HepG2 (cell line): ENCODE measurements around the gene PHKG1. TPM values are rescaled to one million over a fixed set of nuclear protein-coding genes. Genes with fewer than 3 reads are reported as not detected.

Experiments used
- AKNA ChIP-seq: sonication (generic); formaldehyde crosslinking; IDR thresholded peaks from 2 replicates; pipeline ENCODE4 v1.4.0; 2020; ENCODE audit warnings: missing genetic modification reagents, borderline replicate concordance
- CBFB ChIP-seq: sonication (generic); formaldehyde crosslinking; IDR thresholded peaks from 2 replicates; pipeline ENCODE4 v1.4.0; 2020; ENCODE audit warnings: missing genetic modification reagents
- FOXJ3 ChIP-seq: sonication (generic); formaldehyde crosslinking; IDR thresholded peaks from 2 replicates; pipeline ENCODE4 v1.4.0; 2020; ENCODE audit warnings: missing genetic modification reagents, mild to moderate bottlenecking, borderline replicate concordance
- GMEB1 ChIP-seq: sonication (generic); formaldehyde crosslinking; IDR thresholded peaks from 2 replicates; pipeline ENCODE4 v1.5.1; 2020; ENCODE audit warnings: missing genetic modification reagents, mild to moderate bottlenecking, borderline replicate concordance
- HOMEZ ChIP-seq: IDR thresholded peaks from 2 replicates; pipeline ENCODE4 v1.6.1; 2016; ENCODE audit warnings: low read depth
- KLF6 ChIP-seq: IDR thresholded peaks from 2 replicates; pipeline ENCODE4 v1.8.0; 2016; ENCODE audit warnings: missing biosample characterization, missing genetic modification reagents
- MBD4 ChIP-seq: IDR thresholded peaks from 2 replicates; pipeline ENCODE4 v1.6.1; 2012; ENCODE audit warnings: low read length, inconsistent platforms, borderline replicate concordance
- MBNL3 ChIP-seq: fragments of 250-450 bp; sonication (Bioruptor Pico); conservative IDR thresholded peaks from 2 replicates; pipeline ENCODE4 v1.8.0; 2022; ENCODE audit warnings: mild to moderate bottlenecking, inconsistent platforms
- MTF2 ChIP-seq: sonication (generic); formaldehyde crosslinking; IDR thresholded peaks from 2 replicates; pipeline ENCODE4 v1.5.0; 2020; ENCODE audit warnings: missing genetic modification reagents, borderline replicate concordance
- NFIC ChIP-seq: IDR thresholded peaks from 2 replicates; pipeline ENCODE4 v1.6.1; 2012; ENCODE audit warnings: mild to moderate bottlenecking, low read length, inconsistent platforms
- NR0B2 ChIP-seq: sonication (generic); formaldehyde crosslinking; IDR thresholded peaks from 2 replicates; pipeline ENCODE4 v1.4.0; 2020; ENCODE audit warnings: mild to moderate bottlenecking, missing genetic modification reagents
- SALL2 ChIP-seq: sonication (generic); formaldehyde crosslinking; IDR thresholded peaks from 2 replicates; pipeline ENCODE4 v1.8.1; 2023; ENCODE audit warnings: mild to moderate bottlenecking, missing genetic modification reagents, inconsistent platforms
- TOE1 ChIP-seq: sonication (generic); formaldehyde crosslinking; IDR thresholded peaks from 2 replicates; pipeline ENCODE4 v1.4.0; 2020; ENCODE audit warnings: mild to moderate bottlenecking, missing genetic modification reagents
- YY1 ChIP-seq: IDR thresholded peaks from 2 replicates; pipeline ENCODE4 v1.6.1; 2011; ENCODE audit warnings: low read length, low read depth, moderate library complexity, mild to moderate bottlenecking; ENCODE audit not compliant: insufficient read depth, insufficient replicate concordance
- ZBTB37 ChIP-seq: sonication (generic); formaldehyde crosslinking; IDR thresholded peaks from 2 replicates; pipeline ENCODE4 v1.4.0; 2020; ENCODE audit warnings: mild to moderate bottlenecking, missing genetic modification reagents
- ZBTB43 ChIP-seq: sonication (generic); formaldehyde crosslinking; conservative IDR thresholded peaks from 2 replicates; pipeline ENCODE4 v1.4.0; 2020; ENCODE audit warnings: missing genetic modification reagents
- ZC3H13 ChIP-seq: sonication (generic); formaldehyde crosslinking; IDR thresholded peaks from 2 replicates; pipeline ENCODE4 v1.8.1; 2023; ENCODE audit warnings: mild to moderate bottlenecking, missing genetic modification reagents, moderate library complexity
- ZNF225 ChIP-seq: sonication (generic); formaldehyde crosslinking; IDR thresholded peaks from 2 replicates; pipeline ENCODE4 v1.4.0; 2020; ENCODE audit warnings: mild to moderate bottlenecking, missing genetic modification reagents
- ZNF382 ChIP-seq: sonication (generic); formaldehyde crosslinking; IDR thresholded peaks from 2 replicates; pipeline ENCODE4 v1.5.0; 2020; ENCODE audit warnings: missing genetic modification reagents, mild to moderate bottlenecking, borderline replicate concordance
- ZNF773 ChIP-seq: sonication (generic); formaldehyde crosslinking; IDR thresholded peaks from 2 replicates; pipeline ENCODE4 v1.4.0; 2020; ENCODE audit warnings: missing genetic modification reagents, borderline replicate concordance
- polyA plus RNA-seq, 8 experiments: library from polyadenylated mRNA; depleted of rRNA in 3 of 8; stranded (reverse) in 7 of 8; unstranded in 1 of 8; fragments of >200 nt; fragmentation: Illumina TruSeq in 4 of 8; extraction: Trizol in 4 of 8; gene quantifications; 2 replicates each; pipeline versions ENCODE4 v1.2.1 to v1.2.3, GENCODE V29; 2011 to 2016; ENCODE audit warnings: low read depth in 4 of 8, missing spikeins in 1 of 8, mixed read lengths in 1 of 8; ENCODE audit not compliant: insufficient read depth in 1 of 8
- total RNA-seq, 5 experiments: library from RNA; depleted of rRNA; stranded (reverse); fragments of >200 nt; fragmentation: Illumina TruSeq; extraction: Trizol; gene quantifications; 2 replicates each; pipeline ENCODE4 v1.2.3, GENCODE V29; 2016; ENCODE audit warnings: low read depth in 1 of 5

Gene PHKG1
- total and polyA plus RNA-seq, 2 of the 13 experiments (the other 11 are each of a cell fraction or from before 2014, with no cell fraction given), result 0.44 to 0.71 TPM

- TF ChIP-seq AKNA (CRISPR knock-in tag), result peak; percentile 67; the same call in 1 of the 2 replicates
- TF ChIP-seq HOMEZ, result no peak
- TF ChIP-seq NR0B2 (CRISPR knock-in tag), result no peak
- no peak for TF ChIP-seq KLF6 (CRISPR knock-in tag)
- no peak for TF ChIP-seq YY1
- TF ChIP-seq ZBTB37, result no peak
- TF ChIP-seq FOXJ3 (CRISPR knock-in tag), result peak; percentile 62; the same call in 1 of the 2 replicates
- no peak for TF ChIP-seq ZC3H13 (CRISPR knock-in tag)
- no peak for TF ChIP-seq ZBTB43
- no peak for TF ChIP-seq ZNF225
- no peak for TF ChIP-seq TOE1
- no peak for TF ChIP-seq CBFB
- TF ChIP-seq ZNF382 (CRISPR knock-in tag), result no peak
- 0 out of 2 replicates have a peak, but pooled peaks have one; percentile 65 for TF ChIP-seq MTF2
- TF ChIP-seq GMEB1 (CRISPR knock-in tag), result no peak
- no peak for TF ChIP-seq MBNL3
- no peak for TF ChIP-seq SALL2 (CRISPR knock-in tag)
- TF ChIP-seq ZNF773 (CRISPR knock-in tag), result 0 out of 2 replicates have a peak, but pooled peaks have one; percentile 29
- TF ChIP-seq NFIC, result no peak
- TF ChIP-seq MBD4, result no peak
These were observed 41.8 kb downstream of the PHKG1 start (continued) for GRCh38 chr7:56051053-56051338.
